ENCODE data around the gene PASK.

DNA sequence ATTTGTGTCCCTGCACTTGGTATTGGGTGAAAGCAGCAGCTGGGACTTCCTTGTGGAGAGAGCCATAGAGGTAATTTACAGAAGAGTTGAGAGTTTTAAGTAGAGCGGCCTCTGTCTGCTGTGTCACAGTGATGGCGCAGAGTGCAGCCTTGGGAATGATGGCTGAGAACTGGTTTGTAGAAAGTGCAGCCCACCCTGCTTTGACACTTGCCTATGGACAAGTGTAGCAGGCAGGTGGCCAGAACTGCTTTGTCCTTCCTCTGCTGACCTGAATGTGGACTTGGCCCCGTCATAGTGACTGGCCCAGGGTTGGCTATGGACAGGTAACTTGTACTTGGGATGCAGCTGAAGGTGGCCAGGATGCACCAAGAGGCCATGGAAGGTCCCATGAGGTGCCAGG is 32.9 kb upstream of the PASK start:
- TF ChIP-seq EZH2 (IDR thresholded peaks at IDR 0.05; ENCODE audit: borderline replicate concordance, low read depth, low read length), result no peak
- no peak for TF ChIP-seq FOS (IDR thresholded peaks at IDR 0.05; ENCODE audit: extremely low read depth, insufficient read length)
- no peak for TF ChIP-seq SAP30 (IDR thresholded peaks at IDR 0.05; ENCODE audit: borderline replicate concordance, insufficient read depth, low read depth, low read length, poor library complexity, severe bottlenecking)
